ENCODE measurements around the gene WDR6.

WDR6 gene

DNA sequence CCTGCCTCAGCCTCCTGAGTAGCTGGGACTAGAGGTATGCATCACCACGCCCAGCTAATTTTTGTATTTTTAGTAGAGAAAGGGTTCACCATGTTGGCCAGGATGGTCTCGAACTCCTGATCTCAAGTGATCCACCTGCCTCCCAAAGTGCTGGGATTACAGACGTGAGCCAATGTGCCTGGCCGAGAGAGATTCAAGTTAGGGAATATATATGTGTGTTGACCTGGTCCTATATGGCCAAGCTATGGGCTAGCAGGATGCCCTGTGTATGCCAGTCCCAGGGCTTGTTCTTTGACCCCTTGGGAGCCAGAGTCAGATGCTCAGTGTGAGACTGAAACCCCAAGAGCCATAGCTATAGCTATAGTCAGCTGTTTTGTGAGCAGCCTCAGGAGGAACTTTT lies 16.6 kb downstream of the WDR6 start:
- Histone ChIP-seq H3K9ac (ENCODE audit: low read length) (no peak overlapping the region), H3K4ac (ENCODE audit: low read depth, low read length) (no peak overlapping the region), H2BK120ac (ENCODE audit: low read depth, low read length) (no peak overlapping the region), H3K4me1 (ENCODE audit: control insufficient read depth, low read depth, low read length) (peaks cover 16% of the 10 kb centered on the region), H3K27me3 (ENCODE audit: insufficient read depth, low read length, poor library complexity) (no peaks in the 10 kb centered on the region), H3K36me3 (ENCODE audit: control insufficient read depth, insufficient read depth, low read length) (peaks cover 20% of the 10 kb centered on the region), H3K79me1 (ENCODE audit: low read length) (peaks cover 22% of the 10 kb centered on the region), H3K4me3 (ENCODE audit: low read length) (no peak overlapping the region), H2AK5ac (ENCODE audit: low read length) (no peak overlapping the region), H3K79me2 (ENCODE audit: control insufficient read depth, insufficient read depth, low read length) (peaks cover 24% of the 10 kb centered on the region), H3K27ac (ENCODE audit: low read depth, low read length) (no peak overlapping the region), H2BK15ac (replicated peaks; ENCODE audit: low read depth) (no peak overlapping the region), H4K8ac (ENCODE audit: low read depth, low read length) (no peak overlapping the region), H4K5ac (ENCODE audit: low read length) (no peak overlapping the region), H3K4me2 (ENCODE audit: low read length) (no peak overlapping the region), H3K56ac (ENCODE audit: low read length) (no peak overlapping the region), H3K18ac (ENCODE audit: low read length) (no peak overlapping the region), H2BK5ac (ENCODE audit: low read length) (no peak overlapping the region), H3K23ac (ENCODE audit: low read length) (no peak overlapping the region)
- DNase-seq: no peak
- WGBS (ENCODE audit: extremely low coverage, insufficient coverage, low lambda C conversion rate): no CpG with 5 or more reads among the region's 4 CpGs

DNA sequence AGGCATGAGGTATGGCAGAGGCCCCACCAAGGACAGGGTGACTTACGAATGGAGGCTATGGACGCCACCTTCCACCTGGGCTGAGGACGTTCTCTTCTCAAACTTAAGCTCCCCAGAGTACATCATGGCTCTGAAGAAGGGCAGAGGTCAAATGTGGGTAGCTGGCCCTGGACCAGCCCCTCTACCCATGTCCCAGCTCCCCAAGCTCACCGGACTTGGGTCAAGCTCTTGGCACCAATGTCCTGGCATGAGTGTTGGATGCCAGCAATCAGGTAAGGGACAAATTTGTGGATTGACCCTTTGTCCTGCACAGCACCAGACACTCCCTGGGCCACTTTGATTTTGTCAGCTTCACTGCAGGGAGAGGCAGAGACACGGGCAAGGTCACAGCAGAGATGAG lies 17.3 kb downstream of the WDR6 start:
- Histone ChIP-seq H2AK5ac (ENCODE audit: low read length) (no peak overlapping the region), H3K4me2 (ENCODE audit: low read length) (no peak overlapping the region), H2BK15ac (replicated peaks; ENCODE audit: low read depth) (no peak overlapping the region), H4K8ac (ENCODE audit: low read depth, low read length) (no peak overlapping the region), H3K56ac (ENCODE audit: low read length) (no peak overlapping the region), H3K4me1 (ENCODE audit: control insufficient read depth, low read depth, low read length) (peaks cover 16% of the 10 kb centered on the region), H3K79me2 (ENCODE audit: control insufficient read depth, insufficient read depth, low read length) (peaks cover 26% of the 10 kb centered on the region), H3K79me1 (ENCODE audit: low read length) (peaks cover 24% of the 10 kb centered on the region), H4K5ac (ENCODE audit: low read length) (no peak overlapping the region), H3K27me3 (ENCODE audit: insufficient read depth, low read length, poor library complexity) (no peaks in the 10 kb centered on the region), H3K9ac (ENCODE audit: low read length) (no peak overlapping the region), H3K27ac (ENCODE audit: low read depth, low read length) (no peak overlapping the region), H3K18ac (ENCODE audit: low read length) (no peak overlapping the region), H3K4me3 (ENCODE audit: low read length) (no peak overlapping the region), H3K4ac (ENCODE audit: low read depth, low read length) (no peak overlapping the region), H2BK5ac (ENCODE audit: low read length) (no peak overlapping the region), H3K36me3 (ENCODE audit: control insufficient read depth, insufficient read depth, low read length) (peaks cover 20% of the 10 kb centered on the region), H3K23ac (ENCODE audit: low read length) (no peak overlapping the region), H2BK120ac (ENCODE audit: low read depth, low read length) (no peak overlapping the region)
- no peak for DNase-seq
- WGBS (ENCODE audit: extremely low coverage, insufficient coverage, low lambda C conversion rate): no CpG with 5 or more reads among the region's 5 CpGs

DNA sequence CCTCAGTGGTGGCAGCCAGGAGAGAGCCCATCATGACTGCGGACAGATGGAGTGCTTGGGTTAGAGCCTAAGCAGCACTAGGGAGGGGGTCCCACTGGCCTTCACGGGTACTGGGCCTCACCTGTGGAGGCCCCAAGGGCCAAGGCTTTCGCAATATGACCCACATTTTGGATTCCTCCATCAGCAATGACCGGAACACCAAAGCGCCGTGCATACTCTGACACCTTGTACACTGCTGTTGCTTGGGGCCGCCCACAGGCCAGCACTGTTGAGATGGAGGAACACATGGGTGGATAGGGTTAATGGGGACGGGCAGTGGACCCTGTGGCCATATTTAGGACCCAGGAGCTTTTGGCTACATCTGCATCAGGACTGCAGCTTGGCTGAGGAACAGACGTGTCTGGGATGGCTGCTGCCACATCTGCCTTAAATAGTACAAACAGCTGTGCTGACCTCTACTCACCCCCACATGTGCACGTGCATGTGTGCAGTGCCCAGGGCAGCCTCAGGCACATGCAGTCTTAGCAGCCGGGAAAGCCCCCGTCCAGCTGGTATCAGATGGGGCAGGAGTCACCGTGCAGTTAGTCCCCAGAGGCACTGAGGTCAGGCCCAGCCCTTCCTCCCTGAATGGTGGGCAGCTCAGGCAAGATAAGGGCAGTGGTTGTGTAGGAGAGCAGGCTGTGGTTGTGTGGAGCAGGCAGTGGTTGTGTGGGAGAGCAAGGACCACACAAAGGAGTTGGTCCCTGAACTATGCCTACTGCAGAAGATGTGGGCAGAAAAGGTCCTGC lies 18.0 kb downstream of the WDR6 start:
- H3K56ac ChIP-seq (ENCODE audit: low read length): no peak overlapping the region
- H3K27ac ChIP-seq (ENCODE audit: low read depth, low read length): no peak overlapping the region
- no peak overlapping the region for H4K8ac ChIP-seq (ENCODE audit: low read depth, low read length)
- no peak overlapping the region for H3K4me2 ChIP-seq (ENCODE audit: low read length)
- peaks cover 20% of the 10 kb centered on the region for H3K36me3 ChIP-seq (ENCODE audit: control insufficient read depth, insufficient read depth, low read length)
- H3K4ac ChIP-seq (ENCODE audit: low read depth, low read length): no peak overlapping the region
- no peak for DNase-seq
- H2AK5ac ChIP-seq (ENCODE audit: low read length): no peak overlapping the region
- no peak overlapping the region for H2BK15ac ChIP-seq (replicated peaks; ENCODE audit: low read depth)
- H3K79me1 ChIP-seq (ENCODE audit: low read length): peaks cover 22% of the 10 kb centered on the region
- no peak overlapping the region for H3K18ac ChIP-seq (ENCODE audit: low read length)
- no peak overlapping the region for H3K23ac ChIP-seq (ENCODE audit: low read length)
- H3K79me2 ChIP-seq (ENCODE audit: control insufficient read depth, insufficient read depth, low read length): peaks cover 25% of the 10 kb centered on the region
- H3K9ac ChIP-seq (ENCODE audit: low read length): no peak overlapping the region
- no peak overlapping the region for H4K5ac ChIP-seq (ENCODE audit: low read length)
- no peak overlapping the region for H3K4me3 ChIP-seq (ENCODE audit: low read length)
- H3K4me1 ChIP-seq (ENCODE audit: control insufficient read depth, low read depth, low read length): peaks cover 14% of the 10 kb centered on the region
- no CpG with 5 or more reads among the region's 13 CpGs for WGBS (ENCODE audit: extremely low coverage, insufficient coverage, low lambda C conversion rate)
- no peak overlapping the region for H2BK120ac ChIP-seq (ENCODE audit: low read depth, low read length)
- no peaks in the 10 kb centered on the region for H3K27me3 ChIP-seq (ENCODE audit: insufficient read depth, low read length, poor library complexity)
- H2BK5ac ChIP-seq (ENCODE audit: low read length): no peak overlapping the region

DNA sequence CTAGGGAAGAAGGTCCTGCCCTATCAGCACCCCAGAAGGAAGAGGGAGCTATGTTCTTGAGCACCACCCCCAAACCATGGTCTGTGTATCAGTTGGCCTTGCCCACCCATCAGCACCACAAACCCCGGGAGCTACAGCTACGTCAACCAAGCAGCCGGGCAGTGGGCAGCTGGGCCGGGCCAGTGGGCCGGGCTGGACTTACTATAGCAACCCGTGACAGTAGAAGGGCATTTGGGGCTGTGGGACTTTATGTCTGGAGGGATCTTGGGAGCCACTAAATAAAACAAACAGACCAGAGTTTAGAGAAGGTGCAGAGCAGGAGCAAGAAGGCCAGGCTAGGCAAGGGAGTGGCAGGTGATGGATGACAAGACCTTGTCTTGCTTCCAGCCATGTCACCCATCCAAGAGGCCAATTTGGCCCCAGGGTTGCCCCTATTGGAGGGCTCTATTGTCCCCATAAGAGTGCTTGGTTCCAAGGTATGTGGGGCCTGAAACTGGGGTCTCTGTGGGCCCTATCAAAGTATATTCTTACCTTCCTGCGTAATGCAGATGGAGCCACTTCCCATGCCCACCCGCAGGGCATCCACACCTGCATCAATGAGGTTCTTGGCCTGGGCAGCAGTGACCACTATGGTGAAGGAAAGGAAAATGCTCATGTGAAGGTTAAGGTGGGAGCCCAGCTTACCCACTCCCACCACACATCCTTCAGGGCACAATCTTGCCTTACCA lies 18.8 kb downstream of the WDR6 start:
- H3K56ac ChIP-seq (ENCODE audit: low read length): no peak overlapping the region
- H3K4me2 ChIP-seq (ENCODE audit: low read length): no peak overlapping the region
- H3K79me1 ChIP-seq (ENCODE audit: low read length): peaks cover 20% of the 10 kb centered on the region
- no peak overlapping the region for H4K5ac ChIP-seq (ENCODE audit: low read length)
- no peak for DNase-seq
- no peak overlapping the region for H2AK5ac ChIP-seq (ENCODE audit: low read length)
- no peak overlapping the region for H3K27ac ChIP-seq (ENCODE audit: low read depth, low read length)
- H2BK120ac ChIP-seq (ENCODE audit: low read depth, low read length): no peak overlapping the region
- no peak overlapping the region for H3K4me3 ChIP-seq (ENCODE audit: low read length)
- peaks cover 20% of the 10 kb centered on the region for H3K36me3 ChIP-seq (ENCODE audit: control insufficient read depth, insufficient read depth, low read length)
- H3K4me1 ChIP-seq (ENCODE audit: control insufficient read depth, low read depth, low read length): peaks cover 14% of the 10 kb centered on the region
- no peak overlapping the region for H3K4ac ChIP-seq (ENCODE audit: low read depth, low read length)
- peaks cover 20% of the 10 kb centered on the region for H3K79me2 ChIP-seq (ENCODE audit: control insufficient read depth, insufficient read depth, low read length)
- no peaks in the 10 kb centered on the region for H3K27me3 ChIP-seq (ENCODE audit: insufficient read depth, low read length, poor library complexity)
- no peak overlapping the region for H3K9ac ChIP-seq (ENCODE audit: low read length)
- no peak overlapping the region for H4K8ac ChIP-seq (ENCODE audit: low read depth, low read length)
- H2BK5ac ChIP-seq (ENCODE audit: low read length): no peak overlapping the region
- no CpG with 5 or more reads among the region's 8 CpGs for WGBS (ENCODE audit: extremely low coverage, insufficient coverage, low lambda C conversion rate)
- H3K18ac ChIP-seq (ENCODE audit: low read length): no peak overlapping the region
- no peak overlapping the region for H3K23ac ChIP-seq (ENCODE audit: low read length)
- H2BK15ac ChIP-seq (replicated peaks; ENCODE audit: low read depth): no peak overlapping the region

DNA sequence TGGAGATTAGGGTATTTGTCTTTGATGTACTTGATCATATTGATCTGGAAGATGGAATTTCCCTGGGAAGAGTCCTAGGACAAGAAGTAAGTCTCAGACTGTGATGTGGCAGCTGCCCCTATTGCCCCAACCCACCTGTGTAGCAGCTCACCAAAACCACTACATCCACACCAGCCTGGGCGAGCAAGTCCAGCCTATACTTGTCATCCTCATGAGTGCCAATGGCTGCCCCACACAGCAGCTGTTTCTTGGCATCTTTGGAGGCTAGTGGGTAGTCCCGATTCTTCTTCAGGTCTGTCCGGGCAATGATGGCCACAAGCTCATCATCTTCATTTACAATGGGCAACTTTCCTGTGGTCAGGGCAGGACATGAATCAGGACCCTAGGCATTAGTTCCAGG lies 19.3 kb downstream of the WDR6 start:
- no peak overlapping the region for H3K56ac ChIP-seq (ENCODE audit: low read length)
- no peak overlapping the region for H2BK15ac ChIP-seq (replicated peaks; ENCODE audit: low read depth)
- DNase-seq: no peak
- no CpG with 5 or more reads among the region's 3 CpGs for WGBS (ENCODE audit: extremely low coverage, insufficient coverage, low lambda C conversion rate)
- H4K8ac ChIP-seq (ENCODE audit: low read depth, low read length): no peak overlapping the region
- H3K9ac ChIP-seq (ENCODE audit: low read length): no peak overlapping the region
- H3K23ac ChIP-seq (ENCODE audit: low read length): no peak overlapping the region
- no peak overlapping the region for H2BK5ac ChIP-seq (ENCODE audit: low read length)
- H2BK120ac ChIP-seq (ENCODE audit: low read depth, low read length): no peak overlapping the region
- H3K4ac ChIP-seq (ENCODE audit: low read depth, low read length): no peak overlapping the region
- H4K5ac ChIP-seq (ENCODE audit: low read length): no peak overlapping the region
- no peak overlapping the region for H3K18ac ChIP-seq (ENCODE audit: low read length)
- H3K4me3 ChIP-seq (ENCODE audit: low read length): no peak overlapping the region
- H3K4me2 ChIP-seq (ENCODE audit: low read length): no peak overlapping the region
- H3K27ac ChIP-seq (ENCODE audit: low read depth, low read length): no peak overlapping the region
- H3K79me2 ChIP-seq (ENCODE audit: control insufficient read depth, insufficient read depth, low read length): peaks cover 20% of the 10 kb centered on the region
- H3K27me3 ChIP-seq (ENCODE audit: insufficient read depth, low read length, poor library complexity): no peaks in the 10 kb centered on the region
- no peak overlapping the region for H2AK5ac ChIP-seq (ENCODE audit: low read length)
- H3K79me1 ChIP-seq (ENCODE audit: low read length): peaks cover 20% of the 10 kb centered on the region
- H3K4me1 ChIP-seq (ENCODE audit: control insufficient read depth, low read depth, low read length): peaks cover 14% of the 10 kb centered on the region
- peaks cover 23% of the 10 kb centered on the region for H3K36me3 ChIP-seq (ENCODE audit: control insufficient read depth, insufficient read depth, low read length)

Data from mesendoderm (in vitro differentiated cells).